Hematopoietic multipotent progenitor cell treated with erythropoietin and hydrocortisone succinate and interleukin-3 and kit ligand, for 4 days (in vitro differentiated cells): ENCODE results near the gene ABCD4.

Experiments
- DNase-seq: peaks from one replicate; pipeline ENCODE4 v3.0.0-alpha.2; 2015

ABCD4 gene

DNA sequence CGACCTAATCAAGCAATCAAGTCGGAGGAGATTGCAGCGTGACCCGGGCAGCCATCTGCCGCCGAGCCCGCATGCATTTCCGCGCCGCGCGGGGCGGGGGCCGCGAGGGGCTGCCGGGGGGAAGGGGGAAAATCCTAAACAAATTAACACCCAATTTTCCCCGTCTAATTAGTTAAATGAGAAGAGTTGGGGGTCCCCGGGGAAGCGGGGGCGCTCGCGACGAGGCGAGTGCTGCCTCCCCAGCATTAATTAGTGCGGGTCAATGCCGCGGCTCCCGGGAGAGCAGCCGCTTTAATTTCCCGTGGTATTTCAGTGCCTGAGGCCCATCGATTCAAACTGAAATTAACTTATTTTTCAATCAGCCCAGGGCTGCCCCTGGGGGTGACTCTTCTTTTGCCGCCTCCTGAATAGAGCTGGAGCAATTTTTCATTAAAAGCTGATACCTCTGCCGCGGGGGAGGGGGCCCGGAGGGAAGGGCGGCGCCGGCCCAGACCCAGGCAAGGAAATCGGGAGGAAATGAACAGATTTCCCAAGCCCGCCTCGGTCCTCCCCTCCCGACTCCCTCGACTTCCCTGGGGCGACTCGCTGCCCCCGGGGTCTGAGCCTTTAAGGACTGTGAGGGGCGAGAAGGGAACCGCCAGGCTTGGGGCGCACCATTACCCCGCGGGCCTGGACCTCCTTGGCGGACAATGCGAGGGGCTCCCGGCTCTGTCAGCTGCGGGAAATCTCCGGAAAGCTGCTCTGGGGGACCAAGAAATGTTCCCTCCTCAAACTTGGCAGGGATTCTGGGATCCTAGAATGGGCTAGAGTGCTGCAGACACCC lies 44.6 kb downstream of the ABCD4 start:
- DNase-seq, result no peak

- DNase-seq, result peak; percentile 67
Measured at GRCh38 chr14:74257078-74257940, 45.4 kb downstream of the ABCD4 start.

GRCh38 chr14:74255281-74255680 lies 47.5 kb downstream of the ABCD4 start:
- no peak for DNase-seq

DNA sequence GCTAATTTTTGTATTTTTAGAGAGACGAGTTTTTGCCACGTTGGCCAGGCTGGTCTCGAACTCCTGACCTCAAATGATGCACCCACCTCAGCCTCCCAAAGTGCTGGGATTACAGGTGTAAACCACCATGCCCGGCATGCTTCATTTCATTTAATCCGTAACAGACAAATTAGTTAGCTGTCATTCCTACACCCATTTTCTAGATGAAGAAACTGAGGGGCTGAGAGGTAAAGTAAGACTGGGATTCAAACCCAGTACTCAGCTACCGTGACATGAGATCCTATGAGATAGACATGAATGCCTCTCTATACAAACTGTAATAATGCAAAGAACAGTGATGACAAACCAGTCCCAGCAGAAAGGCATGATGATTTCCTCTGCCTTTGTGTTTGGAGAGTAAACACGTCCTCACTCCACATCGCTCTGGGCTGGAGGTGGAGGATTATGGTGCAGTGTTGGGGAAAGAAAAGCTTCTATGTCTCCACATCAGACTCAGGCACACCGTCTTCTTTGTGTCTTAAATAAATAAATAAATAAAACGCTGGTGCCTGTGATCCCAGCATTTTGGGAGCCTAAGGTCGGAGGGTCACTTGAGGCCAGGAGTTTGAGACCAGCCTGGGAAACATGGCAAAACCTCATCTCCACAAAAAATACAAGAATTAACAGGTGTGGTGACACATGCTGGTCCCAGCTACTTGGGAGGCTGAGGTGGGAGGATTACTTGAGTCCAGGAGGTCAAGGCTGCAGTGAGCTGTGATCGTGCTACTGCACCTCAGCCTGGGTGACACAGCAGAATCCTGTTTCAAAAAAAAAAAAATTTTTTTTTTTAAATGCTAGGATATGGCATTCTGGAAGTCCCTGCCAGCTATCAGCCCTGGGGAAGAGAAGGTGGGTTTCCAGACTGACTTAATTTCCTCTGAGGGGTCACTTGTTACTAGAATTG lies 53.0 kb downstream of the ABCD4 start:
- DNase-seq, result no peak

DNA sequence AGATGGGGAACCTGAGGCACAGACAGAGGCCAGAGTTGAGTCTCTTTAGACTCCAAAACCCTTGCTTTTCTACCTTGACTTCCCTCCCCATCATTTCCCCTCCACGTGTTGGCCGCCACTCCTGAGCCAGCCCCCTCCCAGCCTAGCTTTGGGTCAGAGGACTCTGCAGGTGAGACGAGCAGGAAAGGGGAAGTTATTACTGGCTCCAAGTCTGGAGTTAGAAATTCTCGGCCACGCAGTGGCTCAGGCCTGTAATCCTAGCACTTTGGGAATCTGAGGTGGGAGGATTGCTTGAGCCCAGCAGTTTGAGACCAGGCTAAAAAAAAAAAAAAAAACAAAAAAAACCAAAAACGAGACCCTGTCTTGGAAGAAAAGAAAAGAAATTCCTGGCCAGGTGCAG lies 54.7 kb downstream of the ABCD4 start:
- no peak for DNase-seq

GRCh38 chr14:74246542-74246941 lies 56.2 kb downstream of the ABCD4 start:
- no peak for DNase-seq

DNA sequence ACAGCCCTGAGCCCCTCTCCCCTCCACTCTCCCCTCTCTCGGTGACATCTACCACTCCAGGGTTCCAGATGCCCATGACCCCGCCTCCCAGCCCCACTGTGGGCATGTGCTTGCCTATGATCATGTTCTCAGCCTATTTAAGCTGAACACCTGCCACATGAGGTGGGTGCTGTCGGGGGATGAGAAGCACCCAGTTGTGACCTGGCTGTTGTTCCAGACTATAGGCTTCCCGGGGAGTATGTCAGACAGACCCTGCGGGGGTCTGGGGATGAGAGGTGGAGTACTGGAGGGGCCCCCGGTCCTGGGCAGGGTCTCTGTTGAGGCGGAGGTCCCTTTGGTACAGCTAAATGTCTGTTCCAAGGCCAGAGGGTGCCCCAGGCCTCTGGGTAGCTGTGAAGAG lies 57.4 kb downstream of the ABCD4 start:
- no peak for DNase-seq

GRCh38 chr14:74244115-74244514 lies 58.6 kb downstream of the ABCD4 start:
- DNase-seq, result no peak

DNA sequence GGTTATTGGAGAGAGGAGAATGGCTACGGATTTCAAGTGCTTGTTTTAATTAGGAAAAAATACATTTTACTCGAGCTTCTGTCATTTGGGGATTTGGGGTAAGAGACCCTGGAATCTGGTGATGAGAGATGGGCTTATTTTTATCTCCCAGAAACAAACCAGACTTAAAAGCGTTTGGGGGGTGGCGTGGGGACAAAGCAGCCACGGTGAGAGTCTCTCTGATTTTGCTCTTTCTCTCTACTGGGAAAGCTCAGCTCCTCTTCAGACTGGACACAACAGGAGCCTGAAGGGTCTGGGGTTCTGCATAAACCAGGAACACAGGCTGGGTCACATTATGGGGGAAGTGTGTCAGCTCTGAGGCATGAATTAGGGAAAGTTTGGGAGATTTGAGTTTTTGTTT lies 59.7 kb downstream of the ABCD4 start:
- no peak for DNase-seq

DNA sequence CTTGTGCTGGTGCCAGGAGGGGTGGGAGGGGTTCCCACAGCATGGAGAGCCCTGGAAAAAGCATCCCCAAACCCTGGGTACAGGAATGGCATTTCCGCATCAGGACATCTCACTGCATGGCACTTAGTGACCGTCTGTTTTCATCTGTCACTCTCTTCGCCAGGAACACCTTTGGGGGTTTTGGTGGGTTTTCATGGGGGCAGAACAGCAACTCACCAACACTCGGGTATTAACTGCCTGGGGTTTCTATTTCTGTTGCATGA lies 60.0 kb downstream of the ABCD4 start:
- no peak for DNase-seq

DNA sequence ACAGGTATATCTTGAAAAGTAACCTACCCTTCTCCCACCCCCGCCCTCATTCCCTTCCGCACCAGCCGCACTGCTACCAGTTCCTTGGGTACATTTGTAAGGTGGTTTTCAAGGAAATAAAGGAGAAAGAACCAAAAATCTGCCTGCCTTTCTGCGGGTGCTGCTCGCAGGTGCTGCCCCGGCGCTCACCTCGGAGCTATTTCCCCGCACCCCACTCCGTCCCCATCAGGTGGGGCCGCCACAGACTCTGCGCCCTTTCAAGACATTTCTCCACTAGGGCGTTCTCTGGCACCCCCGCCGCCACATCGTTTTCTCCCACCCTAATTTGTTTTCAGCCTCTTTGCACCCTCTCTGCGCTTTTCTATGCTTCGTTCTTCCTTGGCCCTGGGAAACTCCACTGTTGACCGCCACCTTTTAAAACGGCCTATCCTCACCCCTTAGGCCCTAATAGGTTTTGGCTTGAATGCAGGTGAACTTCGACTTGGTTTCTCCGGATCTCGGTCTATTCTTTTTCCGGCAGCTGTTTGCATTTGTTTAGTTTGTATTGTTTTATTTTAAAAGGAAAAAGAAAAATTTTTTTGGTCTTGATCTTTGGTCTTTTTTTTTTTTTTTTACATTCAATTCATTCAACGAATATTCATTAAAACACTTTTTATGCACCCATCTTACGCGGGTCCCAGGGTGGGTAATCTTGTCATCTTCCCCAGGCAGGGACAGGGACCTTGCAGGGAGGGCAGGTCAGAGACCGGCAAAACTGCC lies 60.5 kb downstream of the ABCD4 start:
- no peak for DNase-seq

- DNase-seq, result no peak
Measured at GRCh38 chr14:74241652-74242017, 61.1 kb downstream of the ABCD4 start.

GRCh38 chr14:74240794-74241651 lies 61.7 kb downstream of the ABCD4 start:
- no peak for DNase-seq

- DNase-seq, result peak; percentile 19
Measured at GRCh38 chr14:74239848-74240793, 62.6 kb downstream of the ABCD4 start.

DNA sequence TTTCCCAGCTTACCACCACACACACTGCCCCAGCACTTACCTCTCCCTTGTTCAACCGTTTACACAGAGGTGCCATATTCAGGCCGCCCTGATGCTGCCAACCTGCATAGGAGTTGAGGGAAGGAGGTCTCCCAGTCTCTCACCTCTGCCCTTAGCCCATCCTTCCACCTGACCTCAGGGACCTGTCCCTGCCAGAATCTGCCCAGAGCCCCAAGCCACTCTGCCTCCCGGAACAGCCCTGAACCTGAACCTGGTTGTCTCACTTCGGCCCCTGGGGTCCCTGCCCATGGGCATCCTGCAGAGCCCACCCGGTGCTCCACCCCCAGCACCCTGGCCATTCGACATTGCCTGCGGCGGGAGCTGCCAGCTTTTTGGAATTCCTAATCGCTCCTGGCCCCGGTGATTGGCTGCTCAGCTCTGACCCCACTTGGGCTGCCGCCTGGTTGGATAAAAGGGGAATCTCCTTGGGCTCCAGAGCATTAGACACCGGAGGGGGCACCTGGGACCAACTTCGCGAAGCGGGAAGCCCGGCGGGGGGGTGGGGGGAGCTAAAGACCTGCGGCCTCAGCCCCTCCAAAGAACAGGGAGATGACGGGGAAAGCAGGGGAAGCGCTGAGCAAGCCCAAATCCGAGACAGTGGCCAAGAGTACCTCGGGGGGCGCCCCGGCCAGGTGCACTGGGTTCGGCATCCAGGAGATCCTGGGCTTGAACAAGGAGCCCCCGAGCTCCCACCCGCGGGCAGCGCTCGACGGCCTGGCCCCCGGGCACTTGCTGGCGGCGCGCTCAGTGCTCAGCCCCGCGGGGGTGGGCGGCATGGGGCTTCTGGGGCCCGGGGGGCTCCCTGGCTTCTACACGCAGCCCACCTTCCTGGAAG lies 63.5 kb downstream of the ABCD4 start, which contains the start of gene VSX2:
VSX2 (plus strand) TSS at position 476 of the 874 bp plus-strand sequence; CDS start at position 589, 113 bp downstream.
- no peak for DNase-seq

GRCh38 chr14:74237441-74237840 lies 65.3 kb downstream of the ABCD4 start:
- no peak for DNase-seq
